Stimulated activated CD4-positive, alpha-beta T cell treated with anti-CD3 and anti-CD28 coated beads, Interleukin-15, amount 100 ng/mL, for 1 hour (primary cell): ENCODE data around the gene MAEA.

ENCODE experiments used
- DNase-seq, 2 donors: peaks; one replicate each; pipeline ENCODE4 v3.0.0-alpha.2; 2020; ENCODE audit warnings: low read depth in 1 of 2, low spot score in 1 of 2

The MAEA gene

GRCh38 chr4:1249731-1250526, 39.8 kb upstream of the MAEA start:
- peak in 1 of 2 donors; percentile 46 for DNase-seq

- no peak for DNase-seq
Observed at GRCh38 chr4:1250527-1250812, 39.2 kb upstream of the MAEA start.

GRCh38 chr4:1250921-1251772, 38.5 kb upstream of the MAEA start:
- no peak for DNase-seq

GRCh38 chr4:1251773-1252066, 38.0 kb upstream of the MAEA start:
- DNase-seq, result no peak

GRCh38 chr4:1252928-1253492, 36.7 kb upstream of the MAEA start:
- DNase-seq, result no peak

GRCh38 chr4:1253831-1254230, 35.9 kb upstream of the MAEA start:
- no peak for DNase-seq

GRCh38 chr4:1255151-1255550, 34.5 kb upstream of the MAEA start:
- DNase-seq, result no peak

- no peak for DNase-seq
Observed at GRCh38 chr4:1255699-1256098, 34.0 kb upstream of the MAEA start.

GRCh38 chr4:1258457-1258856, 31.2 kb upstream of the MAEA start:
- DNase-seq, result no peak

- no peak for DNase-seq
Observed at GRCh38 chr4:1259966-1260365, 29.7 kb upstream of the MAEA start.

GRCh38 chr4:1260418-1261106, 29.1 kb upstream of the MAEA start:
- DNase-seq, result no peak

GRCh38 chr4:1261107-1261928, 28.4 kb upstream of the MAEA start:
- DNase-seq, result no peak

- DNase-seq, result no peak
Observed at GRCh38 chr4:1264942-1265341, 24.7 kb upstream of the MAEA start.

GRCh38 chr4:1265351-1265750, 24.3 kb upstream of the MAEA start:
- no peak for DNase-seq

- DNase-seq, result no peak
Observed at GRCh38 chr4:1266881-1267763, 22.6 kb upstream of the MAEA start.

GRCh38 chr4:1269209-1269608, 20.5 kb upstream of the MAEA start:
- DNase-seq, result no peak

GRCh38 chr4:1271686-1272085, 18.0 kb upstream of the MAEA start:
- DNase-seq, result no peak

GRCh38 chr4:1274871-1275270, 14.8 kb upstream of the MAEA start:
- DNase-seq, result no peak

GRCh38 chr4:1276984-1277383, 12.7 kb upstream of the MAEA start:
- no peak for DNase-seq
